A549 (cell line): ENCODE measurements around the gene PHRF1. TPM values are rescaled to one million over a fixed set of nuclear protein-coding genes. Genes with fewer than 3 reads are reported as not detected.

Experiments used
- ATAC-seq, 2 experiments: fragments of 200-7000 bp in 1 of 2; fragments of >200 bp in 1 of 2; cut with Nextera tagmentation in 1 of 2; cut with Tn5 transposase in 1 of 2; 3 replicates each; pipeline versions ENCODE4 v1.8.0 to v1.9.1; 2018 to 2020; ENCODE audit warnings: mild to moderate bottlenecking in 1 of 2, moderate library complexity in 1 of 2
- CTCF ChIA-PET: fragments of 300-600 bp; sonication (Branson Sonifier 250); formaldehyde crosslinking; extraction: SDS; loops from one replicate; lab custom pipeline; 2021; ENCODE audit warnings: antibody characterized with exemption, inconsistent platforms; lab: Yijun Ruan, JAX
- POLR2A ChIA-PET: fragments of 350-600 bp; formaldehyde crosslinking; extraction: SDS; loops from one replicate; lab custom pipeline; 2021; ENCODE audit warnings: antibody characterized with exemption, inconsistent platforms; lab: Yijun Ruan, JAX
- DNase-seq, 2 experiments: peaks; one replicate each; pipeline versions ENCODE4 v3.0.0 to v3.0.0-alpha.2; 2011 to 2016; ENCODE audit warnings: low read depth in 1 of 2, low spot score in 1 of 2
- FAIRE-seq: peaks from 2 replicates; lab custom pipeline; 2011; peaks lifted over from hg19 to GRCh38; lab: Jason Lieb, UNC
- H3K27ac ChIP-seq, 2 experiments: fragments of >200 bp; sonication (Bioruptor Twin); formaldehyde crosslinking; 3 replicates each; pipeline ENCODE4 v1.5.1; 2016 to 2017
- H3K4me1 ChIP-seq: fragments of >200 bp; sonication (Bioruptor Twin); formaldehyde crosslinking; 3 replicates; pipeline ENCODE4 v1.6.1; 2016
- H3K4me2 ChIP-seq: fragments of >200 bp; sonication (Bioruptor Twin); formaldehyde crosslinking; 3 replicates; pipeline ENCODE4 v1.6.1; 2016
- H3K4me3 ChIP-seq: fragments of >200 bp; sonication (Bioruptor Twin); formaldehyde crosslinking; 3 replicates; pipeline ENCODE4 v1.5.1; 2016
- H3K9me3 ChIP-seq: fragments of >200 bp; sonication (Bioruptor Twin); formaldehyde crosslinking; 3 replicates; pipeline ENCODE4 v1.6.1; 2016
- CBX2 ChIP-seq: fragments of 200-600 bp; sonication (generic); IDR thresholded peaks from 2 replicates; pipeline ENCODE4 v1.6.1; 2016; ENCODE audit warnings: low read depth, mild to moderate bottlenecking, borderline replicate concordance
- CEBPB ChIP-seq, 2 experiments: fragments of >200 bp in 1 of 2; sonication (Bioruptor Twin) in 1 of 2; formaldehyde crosslinking in 1 of 2; IDR thresholded peaks; 2 replicates each; pipeline ENCODE4 v1.6.1; 2012 to 2016
- CHD2 ChIP-seq: fragments of 150-350 bp; IDR thresholded peaks from 2 replicates; pipeline ENCODE4 v1.6.1; 2014; ENCODE audit warnings: low read length; ENCODE audit not compliant: partially characterized antibody
- ELK1 ChIP-seq: fragments of 150-350 bp; IDR thresholded peaks from 2 replicates; pipeline ENCODE4 v1.6.1; 2014; ENCODE audit warnings: low read depth, mild to moderate bottlenecking, low read length
- EP300 ChIP-seq, 2 experiments: fragments of >200 bp; sonication (Bioruptor Twin); formaldehyde crosslinking; IDR thresholded peaks; 2 replicates in 1 of 2; 3 replicates in 1 of 2; pipeline ENCODE4 v1.6.1; 2016 to 2017
- ESRRA ChIP-seq: fragments of 150-350 bp; IDR thresholded peaks from 2 replicates; pipeline ENCODE4 v1.6.1; 2014; ENCODE audit warnings: mild to moderate bottlenecking, low read length, borderline replicate concordance
- FOSB ChIP-seq: fragments of 250-450 bp; sonication (Bioruptor Pico); IDR thresholded peaks from 2 replicates; pipeline ENCODE4 v1.5.0; 2020; ENCODE audit warnings: mild to moderate bottlenecking, moderate library complexity
- GATA3 ChIP-seq: IDR thresholded peaks from 2 replicates; pipeline ENCODE4 v1.6.1; 2012; ENCODE audit warnings: borderline replicate concordance
- HMGXB4 ChIP-seq: fragments of 250-450 bp; sonication (Bioruptor Pico); IDR thresholded peaks from 2 replicates; pipeline ENCODE4 v1.5.0; 2021; ENCODE audit warnings: mild to moderate bottlenecking, moderate library complexity, borderline replicate concordance
- HOXB13 ChIP-seq: fragments of 250-450 bp; sonication (Bioruptor Pico); IDR thresholded peaks from 2 replicates; pipeline ENCODE4 v1.5.0; 2020; ENCODE audit warnings: low read depth, mild to moderate bottlenecking, moderate library complexity
- JUNB ChIP-seq: fragments of >200 bp; sonication (Bioruptor Twin); formaldehyde crosslinking; IDR thresholded peaks from 2 replicates; pipeline ENCODE4 v1.6.1; 2016
- KDM1A ChIP-seq: fragments of 200-600 bp; sonication (generic); IDR thresholded peaks from 2 replicates; pipeline ENCODE4 v1.6.1; 2016; ENCODE audit warnings: low read depth, mild to moderate bottlenecking
- MAX ChIP-seq: IDR thresholded peaks from 2 replicates; pipeline ENCODE4 v1.6.1; 2012
- NFE2L2 ChIP-seq: fragments of 150-350 bp; conservative IDR thresholded peaks from 2 replicates; pipeline ENCODE4 v1.6.1; 2014; ENCODE audit warnings: low read length
- NPAS2 ChIP-seq: fragments of 250-450 bp; sonication (Bioruptor Pico); IDR thresholded peaks from 2 replicates; pipeline ENCODE4 v1.8.0; 2022; ENCODE audit warnings: mild to moderate bottlenecking, moderate library complexity, borderline replicate concordance
- NR3C1 ChIP-seq: fragments of >200 bp; sonication (Bioruptor Twin); formaldehyde crosslinking; IDR thresholded peaks from 3 replicates; pipeline ENCODE4 v1.6.1; 2017
- PBX3 ChIP-seq: IDR thresholded peaks from 2 replicates; pipeline ENCODE4 v1.6.1; 2012
- POLR2AphosphoS2 ChIP-seq: conservative IDR thresholded peaks from 2 replicates; pipeline ENCODE4 v1.6.1; 2012; ENCODE audit warnings: low read length, improper control_type of control experiment, inconsistent platforms
- RAD21 ChIP-seq, 2 experiments: fragments of >200 bp in 1 of 2; sonication (Bioruptor Twin) in 1 of 2; formaldehyde crosslinking in 1 of 2; IDR thresholded peaks in 1 of 2; conservative IDR thresholded peaks in 1 of 2; 2 replicates in 1 of 2; 3 replicates in 1 of 2; pipeline ENCODE4 v1.6.1; 2012 to 2018; ENCODE audit warnings: inconsistent platforms in 1 of 2
- RARB ChIP-seq: fragments of 250-450 bp; sonication (Bioruptor Pico); IDR thresholded peaks from 2 replicates; pipeline ENCODE4 v1.8.0; 2021; ENCODE audit warnings: mild to moderate bottlenecking, moderate library complexity
- RNF2 ChIP-seq: fragments of 200-600 bp; sonication (generic); IDR thresholded peaks from 2 replicates; pipeline ENCODE4 v1.6.1; 2016; ENCODE audit warnings: low read depth, mild to moderate bottlenecking, antibody characterized with exemption, moderate library complexity, borderline replicate concordance
- SREBF2 ChIP-seq: fragments of 450-650 bp; IDR thresholded peaks from 2 replicates; pipeline ENCODE4 v1.6.1; 2014; ENCODE audit warnings: mild to moderate bottlenecking, moderate library complexity
- ZC3H11A ChIP-seq: fragments of 450-650 bp; IDR thresholded peaks from 2 replicates; pipeline ENCODE4 v1.6.1; 2014; ENCODE audit warnings: antibody characterized with exemption, mild to moderate bottlenecking
- ZFP36 ChIP-seq: fragments of 450-650 bp; IDR thresholded peaks from 2 replicates; pipeline ENCODE4 v1.6.1; 2014; ENCODE audit warnings: borderline replicate concordance; ENCODE audit not compliant: partially characterized antibody
- ZSCAN20 ChIP-seq: fragments of 250-450 bp; sonication (Bioruptor Pico); IDR thresholded peaks from 2 replicates; pipeline ENCODE4 v1.8.0; 2022; ENCODE audit warnings: mild to moderate bottlenecking, moderate library complexity
- WGBS: methylation state at CpG from one replicate; pipeline ENCODE4 v1.1.6; 2017; ENCODE audit errors: missing lambda C conversion rate; 5-methylcytosine and 5-hydroxymethylcytosine counted together
- polyA plus RNA-seq, 4 experiments: library from polyadenylated mRNA; depleted of rRNA in 3 of 4; stranded (reverse); fragments of >200 nt; fragmentation: RNase III in 1 of 4; extraction: RNeasy Plus Mini Kit Qiagen cat#74134 plus additional on column Dnase treatment in 1 of 4; gene quantifications; 2 replicates in 3 of 4; 3 replicates in 1 of 4; pipeline ENCODE4 v1.2.3, GENCODE V29; 2011 to 2017
- TF ChIP-seq, protein P1 (sequence below): fragments of >200 bp; sonication (Bioruptor Twin); formaldehyde crosslinking; IDR thresholded peaks from 3 replicates; pipeline ENCODE4 v1.5.1; 2016

PHRF1 gene
- polyA plus RNA-seq, 2 of the 4 experiments (the other 2 are of a cell fraction), result 10.8 to 25.3 TPM

DNA sequence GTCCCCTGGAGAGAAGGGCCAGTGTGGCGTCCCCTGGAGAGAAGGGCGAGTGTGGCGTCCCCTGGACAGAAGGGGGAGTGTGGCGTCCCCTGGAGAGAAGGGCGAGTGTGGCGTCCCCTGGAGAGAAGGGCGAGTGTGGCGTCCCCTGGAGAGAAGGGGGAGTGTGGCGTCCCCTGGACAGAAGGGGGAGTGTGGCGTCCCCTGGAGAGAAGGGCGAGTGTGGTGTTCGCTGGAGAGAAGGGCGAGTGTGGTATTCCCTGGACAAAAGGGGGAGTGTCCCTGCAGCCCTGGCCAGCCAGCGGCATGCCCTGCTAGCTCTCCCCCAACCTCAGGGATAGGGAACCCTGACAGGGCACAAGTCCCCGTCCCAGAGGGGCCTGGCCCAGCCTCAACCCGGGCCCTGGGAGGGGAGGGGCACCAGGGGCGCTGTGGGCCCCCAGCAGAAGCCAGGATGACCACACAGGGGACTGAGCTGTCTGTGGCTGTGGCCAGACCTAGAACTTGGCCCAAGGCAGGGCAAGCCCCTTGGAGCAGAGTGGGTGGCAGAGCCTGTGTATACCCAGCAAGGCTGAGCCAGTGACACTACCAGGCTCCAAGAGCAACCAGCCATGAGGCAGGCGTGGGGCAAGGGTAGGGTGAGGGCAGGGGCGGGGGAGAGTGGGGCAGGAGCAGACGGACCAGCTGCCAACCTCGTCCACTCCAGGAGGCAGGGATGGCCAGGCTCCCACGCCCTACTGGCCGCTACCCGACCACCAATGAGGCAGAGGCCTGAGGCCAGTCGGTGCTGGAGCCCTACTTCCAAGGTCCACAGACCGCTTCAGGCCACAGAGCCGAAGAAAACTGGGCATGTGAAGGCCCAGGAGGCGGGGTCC lies 45.1 kb upstream of the PHRF1 start:
- DNase-seq, result no peak
- Histone ChIP-seq H3K27ac (no peak overlapping the region), H3K9me3 (no peaks in the 10 kb centered on the region), H3K4me3 (no peak overlapping the region)
- CTCF ChIA-PET, result interaction anchor here (3.2 to 5.8 kb wide), 2 partner anchors 10 to 13 kb away, joined by 13 to 40 read pairs; no protein-coding TSS in a partner anchor
- 88% methylated on average over 23 of the region's 28 CpGs for WGBS
- TF ChIP-seq NFE2L2, result no peak
- TF ChIP-seq ZFP36, result no peak
- no peak for TF ChIP-seq CBX2
- no peak for TF ChIP-seq RARB (CRISPR knock-in tag)
- TF ChIP-seq HMGXB4, result no peak
- TF ChIP-seq JUNB, result no peak
- no peak for TF ChIP-seq GATA3
- TF ChIP-seq ZC3H11A, result no peak
- no peak for TF ChIP-seq SREBF2
- TF ChIP-seq MAX, result no peak
- TF ChIP-seq, all 56 proteins: peak for 0
- POLR2A ChIA-PET, result no interaction called here
- ATAC-seq, result no peak
- Histone ChIP-seq H3K4me1 (peaks cover 11% of the 10 kb centered on the region), H3K4me2 (no peak overlapping the region)
- FAIRE-seq, result no peak

GRCh38 chr11:531919-532526 lies 44.2 kb upstream of the PHRF1 start:
- ChIA-PET POLR2A (no interaction called here), CTCF (interaction anchor here (1.3 to 5.8 kb wide), 5 partner anchors 10 to 191 kb away, joined by 3 to 40 read pairs (median 5); no protein-coding TSS in a partner anchor)
- no peak for DNase-seq
- Histone ChIP-seq H3K4me2 (no peak overlapping the region), H3K27ac (no peak overlapping the region), H3K9me3 (no peaks in the 10 kb centered on the region), H3K4me1 (peaks cover 12% of the 10 kb centered on the region), H3K4me3 (no peak overlapping the region)
- WGBS, result 90% methylated on average over 17 of the region's 18 CpGs
- ATAC-seq, result no peak
- FAIRE-seq, result no peak
- TF ChIP-seq POLR2AphosphoS2, result no peak
- no peak for TF ChIP-seq HOXB13
- TF ChIP-seq CHD2, result no peak
- TF ChIP-seq, protein P1, sequence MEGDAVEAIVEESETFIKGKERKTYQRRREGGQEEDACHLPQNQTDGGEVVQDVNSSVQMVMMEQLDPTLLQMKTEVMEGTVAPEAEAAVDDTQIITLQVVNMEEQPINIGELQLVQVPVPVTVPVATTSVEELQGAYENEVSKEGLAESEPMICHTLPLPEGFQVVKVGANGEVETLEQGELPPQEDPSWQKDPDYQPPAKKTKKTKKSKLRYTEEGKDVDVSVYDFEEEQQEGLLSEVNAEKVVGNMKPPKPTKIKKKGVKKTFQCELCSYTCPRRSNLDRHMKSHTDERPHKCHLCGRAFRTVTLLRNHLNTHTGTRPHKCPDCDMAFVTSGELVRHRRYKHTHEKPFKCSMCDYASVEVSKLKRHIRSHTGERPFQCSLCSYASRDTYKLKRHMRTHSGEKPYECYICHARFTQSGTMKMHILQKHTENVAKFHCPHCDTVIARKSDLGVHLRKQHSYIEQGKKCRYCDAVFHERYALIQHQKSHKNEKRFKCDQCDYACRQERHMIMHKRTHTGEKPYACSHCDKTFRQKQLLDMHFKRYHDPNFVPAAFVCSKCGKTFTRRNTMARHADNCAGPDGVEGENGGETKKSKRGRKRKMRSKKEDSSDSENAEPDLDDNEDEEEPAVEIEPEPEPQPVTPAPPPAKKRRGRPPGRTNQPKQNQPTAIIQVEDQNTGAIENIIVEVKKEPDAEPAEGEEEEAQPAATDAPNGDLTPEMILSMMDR, result no peak
- TF ChIP-seq ESRRA, result no peak
- no peak for TF ChIP-seq RNF2
- no peak for TF ChIP-seq NR3C1
- TF ChIP-seq PBX3, result no peak
- TF ChIP-seq RAD21 (conservative IDR thresholded peaks at IDR 0.05 in 1 of 2, IDR thresholded peaks at IDR 0.05 in 1 of 2), result no peak
- no peak for TF ChIP-seq ELK1
- TF ChIP-seq NPAS2 (CRISPR knock-in tag), result no peak
- TF ChIP-seq KDM1A, result no peak
- no peak for TF ChIP-seq FOSB (CRISPR knock-in tag)
- no peak for TF ChIP-seq CEBPB (IDR thresholded peaks at IDR 0.05)
- TF ChIP-seq EP300 (IDR thresholded peaks at IDR 0.05), result no peak
- no peak for TF ChIP-seq ZSCAN20
